Left kidney (tissue), 8 donors: ENCODE measurements around the gene PTCH2. TPM values are rescaled to one million over a fixed set of nuclear protein-coding genes. Genes with fewer than 3 reads are reported as not detected.

Experiments used
- DNase-seq: peaks from one replicate; pipeline ENCODE4 v3.0.0-alpha.2; 2013
- long read RNA-seq, 8 donors: transcript quantifications; one replicate each; lab custom pipeline, GENCODE V29; 2026
- polyA plus RNA-seq: library from polyadenylated mRNA; unstranded; fragments of 120-200 nt; gene quantifications from one replicate; pipeline ENCODE4 v1.2.1, GENCODE V29; 2013; ENCODE audit not compliant: insufficient read length

PTCH2 gene, protein sequence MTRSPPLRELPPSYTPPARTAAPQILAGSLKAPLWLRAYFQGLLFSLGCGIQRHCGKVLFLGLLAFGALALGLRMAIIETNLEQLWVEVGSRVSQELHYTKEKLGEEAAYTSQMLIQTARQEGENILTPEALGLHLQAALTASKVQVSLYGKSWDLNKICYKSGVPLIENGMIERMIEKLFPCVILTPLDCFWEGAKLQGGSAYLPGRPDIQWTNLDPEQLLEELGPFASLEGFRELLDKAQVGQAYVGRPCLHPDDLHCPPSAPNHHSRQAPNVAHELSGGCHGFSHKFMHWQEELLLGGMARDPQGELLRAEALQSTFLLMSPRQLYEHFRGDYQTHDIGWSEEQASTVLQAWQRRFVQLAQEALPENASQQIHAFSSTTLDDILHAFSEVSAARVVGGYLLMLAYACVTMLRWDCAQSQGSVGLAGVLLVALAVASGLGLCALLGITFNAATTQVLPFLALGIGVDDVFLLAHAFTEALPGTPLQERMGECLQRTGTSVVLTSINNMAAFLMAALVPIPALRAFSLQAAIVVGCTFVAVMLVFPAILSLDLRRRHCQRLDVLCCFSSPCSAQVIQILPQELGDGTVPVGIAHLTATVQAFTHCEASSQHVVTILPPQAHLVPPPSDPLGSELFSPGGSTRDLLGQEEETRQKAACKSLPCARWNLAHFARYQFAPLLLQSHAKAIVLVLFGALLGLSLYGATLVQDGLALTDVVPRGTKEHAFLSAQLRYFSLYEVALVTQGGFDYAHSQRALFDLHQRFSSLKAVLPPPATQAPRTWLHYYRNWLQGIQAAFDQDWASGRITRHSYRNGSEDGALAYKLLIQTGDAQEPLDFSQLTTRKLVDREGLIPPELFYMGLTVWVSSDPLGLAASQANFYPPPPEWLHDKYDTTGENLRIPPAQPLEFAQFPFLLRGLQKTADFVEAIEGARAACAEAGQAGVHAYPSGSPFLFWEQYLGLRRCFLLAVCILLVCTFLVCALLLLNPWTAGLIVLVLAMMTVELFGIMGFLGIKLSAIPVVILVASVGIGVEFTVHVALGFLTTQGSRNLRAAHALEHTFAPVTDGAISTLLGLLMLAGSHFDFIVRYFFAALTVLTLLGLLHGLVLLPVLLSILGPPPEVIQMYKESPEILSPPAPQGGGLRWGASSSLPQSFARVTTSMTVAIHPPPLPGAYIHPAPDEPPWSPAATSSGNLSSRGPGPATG
- 5.4 TPM for polyA plus RNA-seq
- long read RNA-seq, donor 1 = 0 reads
- long read RNA-seq, donor 2 = 0 reads
- long read RNA-seq, donor 3 = 0 reads
- long read RNA-seq, donor 4 = 0 reads
- long read RNA-seq, donor 5 = 0 reads
- long read RNA-seq, donor 6 = 0 reads
- long read RNA-seq, donor 7, full-length matches to known transcripts = 1 of 1 reads
- long read RNA-seq, donor 7, partial matches to known transcripts = 0 of 1 reads
- long read RNA-seq, donor 7, other reads (novel, unspliced or antisense) = 0 of 1 reads
- long read RNA-seq, donor 8 = 0 reads

DNA sequence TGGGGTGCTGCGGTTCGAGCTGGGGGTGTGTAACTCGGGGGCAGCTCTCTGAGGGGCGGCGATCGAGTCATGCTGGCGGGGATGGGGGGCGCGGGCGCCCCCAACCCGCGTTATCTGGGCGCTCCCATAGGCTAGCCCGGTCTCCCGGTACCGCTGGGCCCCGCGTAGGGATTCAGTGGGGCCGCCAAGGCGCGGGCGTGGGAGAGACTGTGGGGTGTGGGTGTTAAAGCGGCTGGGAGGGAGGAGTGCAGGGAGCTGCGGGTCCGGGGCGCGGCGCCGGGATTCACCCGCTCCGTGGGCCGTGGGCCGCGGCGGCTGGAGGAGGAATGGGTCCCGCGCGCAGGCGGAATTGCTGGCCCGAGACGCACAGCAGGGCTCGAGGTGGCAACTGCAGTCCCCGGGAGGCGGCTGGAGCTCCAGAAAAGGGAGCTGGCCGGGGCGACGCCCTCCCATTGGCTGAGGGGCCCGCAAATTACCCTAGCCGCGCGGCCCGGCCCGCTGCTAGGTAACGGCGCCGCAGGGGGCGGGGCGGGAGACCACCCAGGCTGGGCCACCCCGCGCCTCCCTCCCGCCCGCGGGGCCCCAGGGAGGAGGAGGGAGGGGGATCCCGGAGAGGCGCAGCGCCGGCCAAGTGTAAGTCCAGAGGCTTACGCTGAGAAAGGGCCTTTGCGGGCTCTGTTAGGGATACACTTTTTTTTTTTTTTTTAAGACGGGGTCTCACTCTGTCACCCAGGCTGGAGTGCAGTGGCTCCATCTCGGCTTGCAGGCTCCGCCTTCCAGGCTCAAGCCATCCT is at the start of gene PTCH2:
TSS of gene PTCH2 (minus strand) at position 392 of the 794 bp plus-strand sequence. CDS start at position 71, 321 bp downstream.
- DNase-seq = peak; percentile 89

- DNase-seq = no peak
Observed at GRCh38 chr1:44890007-44890406, 47.0 kb upstream of the PTCH2 start.

- DNase-seq = no peak
Observed at GRCh38 chr1:44885406-44885805, 42.4 kb upstream of the PTCH2 start.

- DNase-seq = no peak
Observed at GRCh38 chr1:44884746-44885145, 41.7 kb upstream of the PTCH2 start.

DNA sequence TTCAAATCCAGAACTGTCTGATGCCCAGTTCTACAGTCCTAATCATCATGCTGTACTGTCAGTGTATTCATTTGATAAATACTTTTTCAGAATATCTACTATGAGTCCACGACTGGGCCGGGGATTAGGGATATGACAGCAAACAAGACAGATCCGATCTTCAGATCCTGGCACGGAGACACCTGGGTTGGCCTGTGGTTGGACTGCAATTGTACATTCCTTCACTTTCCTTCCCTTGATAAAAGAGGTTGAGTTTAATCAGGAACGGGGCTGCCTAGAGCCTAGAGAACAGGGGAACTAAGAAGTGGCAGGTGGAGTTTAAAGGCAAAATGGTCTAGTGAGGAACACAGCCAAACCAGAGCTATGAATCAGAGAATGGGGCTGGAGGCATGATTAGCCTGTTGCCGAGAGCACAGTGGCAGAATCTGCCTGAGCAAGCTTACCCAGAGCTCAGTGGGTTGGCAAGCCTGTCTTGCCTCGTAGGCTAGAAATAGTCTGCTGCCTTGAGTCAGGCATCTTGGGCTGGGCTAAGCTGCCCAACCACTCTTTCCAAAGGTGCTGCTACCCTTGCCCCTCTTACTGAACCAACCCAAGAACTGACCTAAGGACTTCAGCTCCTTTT is 38.1 kb upstream of the PTCH2 start:
- no peak for DNase-seq

DNA sequence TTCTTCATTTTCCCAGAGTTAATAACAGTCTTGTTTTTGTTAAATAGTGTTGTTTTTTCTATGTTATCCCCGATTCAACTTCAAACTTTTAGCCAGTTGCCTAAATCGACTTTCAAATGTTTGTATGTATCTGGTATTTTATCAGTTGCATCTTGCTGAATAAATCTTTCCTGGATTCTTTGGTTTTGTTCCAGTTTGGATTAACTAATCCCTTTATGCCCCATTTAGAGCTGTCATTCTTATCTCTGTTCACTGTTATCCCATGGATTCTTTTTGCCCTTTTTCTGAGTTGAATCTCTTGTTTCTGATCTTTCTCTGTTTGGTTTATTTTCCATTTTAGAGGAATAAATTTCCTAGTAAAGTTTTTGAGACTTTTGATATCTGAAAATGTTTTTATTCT is 31.1 kb upstream of the PTCH2 start:
- DNase-seq = no peak

DNA sequence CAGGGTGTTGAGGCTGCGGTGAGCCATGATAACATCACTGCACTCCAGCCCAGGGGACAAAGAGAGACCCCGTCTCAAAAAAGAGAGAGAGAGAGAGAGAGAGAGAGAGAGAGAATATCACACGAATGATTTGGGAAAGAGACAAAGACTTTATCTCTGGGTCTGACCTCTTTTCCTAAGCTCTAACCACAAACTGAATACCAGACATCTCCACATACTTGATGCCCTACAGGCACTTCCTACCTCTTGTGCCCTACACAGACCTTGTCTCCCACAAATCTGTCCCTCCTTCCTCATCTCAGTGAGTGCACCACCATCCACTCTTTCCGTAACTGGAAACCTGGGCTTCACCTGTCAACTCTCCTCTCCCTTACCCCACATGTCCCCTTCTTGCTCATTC is 27.0 kb upstream of the PTCH2 start:
- DNase-seq = no peak

DNA sequence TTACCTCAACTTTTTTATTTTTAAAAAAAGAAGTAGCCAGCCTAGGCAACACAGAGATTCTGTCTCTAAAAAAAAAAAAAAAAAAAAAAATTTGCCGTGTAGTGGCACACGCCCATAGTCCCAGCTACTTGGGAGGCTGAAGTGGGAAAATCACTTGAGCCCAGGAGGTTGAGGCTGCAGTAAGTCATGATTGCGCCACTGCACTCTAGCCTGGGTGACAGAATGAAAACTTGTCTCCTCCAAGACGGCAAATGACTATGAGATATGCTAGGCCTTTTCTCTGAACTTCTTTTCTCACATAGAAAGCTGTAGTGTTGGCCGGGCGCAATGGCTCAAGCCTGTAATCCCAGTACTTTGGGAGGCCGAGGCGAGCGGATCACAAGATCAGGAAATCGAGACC is 24.7 kb upstream of the PTCH2 start:
- DNase-seq = no peak

DNA sequence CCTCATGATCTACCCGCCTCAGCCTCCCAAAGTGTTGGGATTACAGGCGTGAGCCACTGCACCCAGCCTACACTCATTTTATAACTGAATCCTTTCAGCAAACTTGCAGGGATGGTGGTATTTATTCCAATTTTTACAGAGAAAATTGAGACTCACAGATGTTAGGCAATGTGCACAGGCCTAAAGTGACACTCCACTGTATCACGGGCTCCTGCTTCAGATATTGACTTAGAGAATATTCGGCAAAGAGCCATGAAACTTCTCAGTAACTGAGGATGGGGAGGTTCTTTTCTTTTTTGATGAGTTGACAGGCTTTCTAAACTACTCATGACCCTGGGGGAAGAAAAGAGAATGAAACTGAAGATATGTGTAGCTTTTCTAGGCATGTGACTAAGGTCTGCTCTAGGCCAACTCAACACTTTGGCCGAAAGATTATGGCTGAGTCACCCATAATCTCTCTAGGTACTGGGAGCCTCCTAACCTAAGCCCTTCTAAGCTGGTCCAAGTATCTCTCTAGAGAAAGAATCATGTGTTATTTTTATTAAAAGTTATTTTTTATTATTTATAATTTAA is 19.9 kb upstream of the PTCH2 start:
- no peak for DNase-seq

GRCh38 chr1:44860891-44861425 is 17.9 kb upstream of the PTCH2 start:
- DNase-seq = no peak

DNA sequence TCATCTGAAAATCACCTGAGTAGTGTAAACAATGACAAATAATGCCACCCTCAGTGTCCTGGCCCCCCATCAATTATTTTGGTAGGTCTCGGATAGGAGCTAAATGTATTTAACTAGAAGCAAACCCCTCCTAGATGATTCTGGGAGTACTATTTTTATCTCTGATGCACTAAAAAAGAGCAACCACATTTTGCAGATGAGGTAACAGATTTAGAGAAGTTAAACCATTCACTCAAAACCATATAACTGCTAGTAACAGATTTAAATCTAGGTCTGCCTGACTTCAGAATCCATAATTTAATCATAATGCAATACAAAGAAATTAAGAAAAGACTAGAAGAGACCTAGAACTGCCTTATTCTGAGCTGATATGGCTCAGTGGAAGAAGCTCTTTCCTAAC is 17.3 kb upstream of the PTCH2 start:
- no peak for DNase-seq

DNA sequence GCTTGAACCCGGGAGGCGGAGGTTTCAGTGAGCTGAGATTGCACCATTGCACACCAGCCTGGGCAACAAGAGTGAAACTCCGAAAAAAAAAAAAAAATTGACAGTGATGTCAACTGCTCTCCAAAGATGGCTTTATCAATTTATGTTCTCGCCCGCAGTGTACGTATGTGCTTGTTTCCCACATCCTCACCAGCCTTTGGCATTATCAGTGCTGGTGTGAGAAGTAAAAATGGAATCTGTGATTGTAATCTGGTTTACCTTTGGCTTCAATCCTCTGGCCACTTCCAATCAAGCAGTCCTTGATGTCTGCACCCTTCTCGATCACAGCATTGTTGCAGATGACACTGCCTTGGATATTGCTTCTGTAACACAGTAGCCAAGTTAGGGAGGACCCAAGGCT is 14.4 kb upstream of the PTCH2 start:
- DNase-seq = no peak

DNA sequence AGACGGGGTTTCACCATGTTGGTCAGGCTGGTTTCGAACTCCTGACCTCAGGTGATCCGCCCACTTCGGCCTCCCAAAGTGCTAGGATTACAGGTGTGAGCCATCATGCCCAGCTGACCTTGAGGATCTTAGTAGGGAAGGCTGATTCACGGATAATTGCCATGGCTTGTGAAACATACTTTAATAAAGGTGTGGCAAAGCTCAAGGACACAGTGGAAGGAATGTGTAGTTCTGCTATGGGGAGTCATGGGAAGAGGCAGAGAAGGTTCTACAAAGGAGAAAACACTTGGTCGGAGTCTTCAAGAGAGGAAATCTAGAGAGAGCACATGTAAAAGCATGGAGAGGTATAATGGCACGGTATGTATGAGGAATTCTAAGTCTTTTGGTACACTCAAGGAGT is 12.7 kb upstream of the PTCH2 start:
- no peak for DNase-seq

GRCh38 chr1:44854970-44855369 is 11.9 kb upstream of the PTCH2 start:
- no peak for DNase-seq

DNA sequence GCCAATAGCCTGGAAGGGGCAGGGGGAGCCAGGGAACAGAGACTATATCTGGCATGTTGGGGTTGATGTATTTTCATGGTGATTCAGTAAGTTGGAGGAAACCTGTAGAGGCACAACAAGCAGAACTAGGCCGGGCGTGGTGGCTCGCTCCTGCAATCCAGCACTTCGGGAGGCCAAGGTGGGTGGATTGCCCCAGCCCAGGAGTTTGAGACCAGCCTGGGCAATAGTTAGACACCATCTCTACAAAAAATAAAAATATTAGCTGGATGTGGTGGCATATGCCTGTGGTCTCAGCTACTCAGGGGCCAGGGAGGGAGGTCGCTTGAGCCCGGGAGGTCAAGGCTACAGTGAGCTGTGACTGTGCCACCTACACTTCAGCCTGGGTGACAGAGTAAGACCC is 10.1 kb upstream of the PTCH2 start:
- no peak for DNase-seq

- DNase-seq = no peak
Observed at GRCh38 chr1:44851308-44851707, 8.3 kb upstream of the PTCH2 start.

- DNase-seq = no peak
Observed at GRCh38 chr1:44849575-44850132, 6.6 kb upstream of the PTCH2 start.

GRCh38 chr1:44848456-44849181 is 5.6 kb upstream of the PTCH2 start:
- no peak for DNase-seq

DNA sequence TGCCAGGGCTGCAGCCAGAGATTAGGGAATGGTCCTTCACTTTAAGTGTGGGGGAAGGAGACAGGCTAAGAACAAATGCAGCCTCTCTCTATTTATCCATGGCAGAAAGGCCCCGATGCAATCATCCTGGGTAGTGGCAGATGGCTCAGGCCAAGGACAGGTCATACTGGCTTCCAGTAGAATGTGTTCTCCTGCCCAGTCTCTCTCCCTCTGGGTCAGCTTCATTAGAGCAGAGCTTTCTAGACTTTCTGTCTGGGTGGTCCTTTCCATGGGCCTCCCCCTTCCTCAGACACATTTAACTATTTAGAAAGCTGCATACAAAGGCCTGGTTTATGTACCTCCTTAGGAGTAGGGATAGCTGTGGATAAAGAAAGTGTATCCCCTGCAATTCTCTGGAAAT is 4.8 kb upstream of the PTCH2 start:
- no peak for DNase-seq
